GM23338 (cell line): ENCODE measurements around the gene BBS1.

ENCODE experiments used
- CREB1 ChIP-seq: fragments of 250-450 bp; sonication (Bioruptor Pico); IDR thresholded peaks from 2 replicates; pipeline ENCODE4 v1.5.0; 2020; ENCODE audit warnings: low read depth, mild to moderate bottlenecking, moderate library complexity
- CTCF ChIP-seq, 2 experiments: fragments of 200-600 bp in 1 of 2; sonication (generic) in 1 of 2; conservative IDR thresholded peaks; 2 replicates each; pipeline versions ENCODE4 v1.5.1 to v1.6.1; 2016 to 2017; ENCODE audit warnings: antibody characterized with exemption in 2 of 2, low read depth in 2 of 2, mild to moderate bottlenecking in 2 of 2, moderate library complexity in 1 of 2
- EZH2 ChIP-seq: fragments of 200-600 bp; sonication (generic); IDR thresholded peaks from one replicate; pipeline ENCODE4 v1.8.0; 2017; ENCODE audit warnings: antibody characterized with exemption, mild to moderate bottlenecking, low read depth; ENCODE audit not compliant: unreplicated experiment
- EZH2phosphoT487 ChIP-seq: fragments of 200-600 bp; sonication (generic); IDR thresholded peaks from one replicate; pipeline ENCODE4 v1.8.1; 2018; ENCODE audit warnings: antibody characterized with exemption; ENCODE audit not compliant: unreplicated experiment
- JUNB ChIP-seq: IDR thresholded peaks from one replicate; pipeline ENCODE4 v1.6.1; 2016; ENCODE audit warnings: antibody characterized with exemption; ENCODE audit not compliant: unreplicated experiment
- POLR2AphosphoS5 ChIP-seq: IDR thresholded peaks from 2 replicates; pipeline ENCODE4 v1.6.1; 2016; ENCODE audit warnings: antibody characterized with exemption, low read depth
- REST ChIP-seq: IDR thresholded peaks from one replicate; pipeline ENCODE4 v1.6.1; 2018; ENCODE audit warnings: antibody characterized with exemption; ENCODE audit not compliant: unreplicated experiment
- STAT1 ChIP-seq: IDR thresholded peaks from one replicate; pipeline ENCODE4 v1.6.1; 2016; ENCODE audit warnings: antibody characterized with exemption; ENCODE audit not compliant: unreplicated experiment
- ZNF114 ChIP-seq: fragments of 250-450 bp; sonication (Bioruptor Pico); IDR thresholded peaks from 2 replicates; pipeline ENCODE4 v1.5.0; 2020; ENCODE audit warnings: mild to moderate bottlenecking, moderate library complexity
- ZNF331 ChIP-seq: fragments of 250-450 bp; sonication (Bioruptor Pico); IDR thresholded peaks from 2 replicates; pipeline ENCODE4 v1.5.0; 2020; ENCODE audit warnings: low read depth, mild to moderate bottlenecking, moderate library complexity

- no peak for TF ChIP-seq CTCF (conservative IDR thresholded peaks at IDR 0.05; ENCODE audit: low read depth in 2 of 2)
- no peak for TF ChIP-seq STAT1
- no peak for TF ChIP-seq EZH2phosphoT487
- TF ChIP-seq POLR2AphosphoS5: no peak
- TF ChIP-seq REST: no peak
- TF ChIP-seq ZNF331 (CRISPR knock-in tag): no peak
- no peak for TF ChIP-seq CREB1
- TF ChIP-seq EZH2: no peak
- no peak for TF ChIP-seq JUNB
- TF ChIP-seq ZNF114 (CRISPR knock-in tag): no peak
Measured at GRCh38 chr11:66569076-66569475, 58.6 kb downstream of the BBS1 start.
